LNCAP (cell line): ENCODE measurements around the gene INPP5D.

Experiments
- CTCF ChIP-seq: fragments of 450-650 bp; IDR thresholded peaks from 2 replicates; pipeline ENCODE4 v1.5.1; 2017; ENCODE audit warnings: mild to moderate bottlenecking

The INPP5D gene

GRCh38 chr2:233178994-233179847 is 119.1 kb downstream of the INPP5D start:
- TF ChIP-seq CTCF, result no peak

GRCh38 chr2:233179848-233180366 is 119.8 kb downstream of the INPP5D start:
- TF ChIP-seq CTCF, result no peak

DNA sequence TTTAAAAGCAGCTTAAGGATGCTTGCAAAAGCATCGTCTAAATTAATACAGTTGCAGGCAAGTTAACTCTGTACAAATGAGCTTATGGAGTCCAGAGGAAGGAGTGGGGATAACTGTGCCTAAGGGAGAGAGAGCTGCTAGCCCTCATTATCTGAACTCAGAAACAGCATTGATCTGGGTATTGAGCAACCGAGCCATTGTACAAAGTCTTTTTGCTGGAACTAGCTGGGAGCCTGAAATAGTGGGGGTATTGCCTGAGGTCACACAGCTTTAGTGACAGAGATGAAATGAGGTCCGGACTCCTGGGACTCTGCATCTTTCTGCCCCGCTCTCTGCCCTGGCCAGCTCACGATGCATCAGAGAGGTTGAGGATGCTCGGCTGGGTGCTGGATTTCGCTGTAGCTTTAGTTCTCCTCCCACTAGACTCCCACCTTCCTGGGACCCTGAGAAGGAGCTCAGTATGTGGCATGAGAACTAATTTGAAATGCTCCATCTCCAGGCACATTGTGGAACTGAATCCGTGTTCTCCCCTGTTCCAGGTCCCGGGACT is 123.8 kb downstream of the INPP5D start:
- no peak for TF ChIP-seq CTCF

GRCh38 chr2:233184669-233185068 is 124.5 kb downstream of the INPP5D start:
- no peak for TF ChIP-seq CTCF

- no peak for TF ChIP-seq CTCF
Observed at GRCh38 chr2:233185330-233185729, 125.2 kb downstream of the INPP5D start.

DNA sequence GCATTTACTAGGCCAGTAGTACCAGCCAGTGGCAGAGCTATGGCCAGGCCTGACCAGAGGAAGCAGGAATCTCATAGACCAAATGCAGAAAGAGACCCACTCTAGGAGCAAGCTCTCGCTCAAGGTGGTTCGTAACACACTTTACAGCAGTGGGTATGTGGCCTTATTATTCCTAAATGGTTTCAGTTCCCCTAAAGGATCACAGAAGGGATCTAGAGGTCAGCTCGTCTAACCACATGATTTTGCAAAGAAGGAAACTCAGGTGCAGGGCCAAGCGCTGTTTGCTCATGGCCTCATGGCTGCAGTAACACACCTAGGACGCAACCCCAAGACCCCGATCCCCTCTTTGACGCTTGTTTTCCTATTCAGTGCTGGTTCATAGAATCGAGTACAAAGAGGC is 125.8 kb downstream of the INPP5D start:
- TF ChIP-seq CTCF, result no peak

DNA sequence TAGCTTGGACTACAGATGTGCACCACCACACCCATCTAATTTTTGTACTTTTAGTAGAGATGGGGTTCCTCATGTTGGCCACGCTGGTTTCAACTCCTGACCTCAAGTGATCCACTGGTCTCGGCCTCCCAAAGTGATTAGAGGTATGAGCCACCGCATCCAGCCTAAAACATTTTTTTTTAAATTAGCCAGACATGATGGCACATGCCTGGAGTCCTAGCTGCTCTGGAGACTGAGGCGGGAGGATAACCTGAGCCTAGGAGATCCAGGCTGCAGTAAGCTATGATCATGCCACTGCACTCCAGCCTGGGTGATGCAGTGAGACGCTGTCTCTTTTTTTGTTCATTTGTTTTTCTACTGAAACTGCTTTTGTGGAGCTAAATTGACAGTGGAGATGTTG is 126.7 kb downstream of the INPP5D start:
- no peak for TF ChIP-seq CTCF
